Vagina (tissue), 2 donors: ENCODE results near the gene C3orf22. TPM values are rescaled to one million over a fixed set of nuclear protein-coding genes. Genes with fewer than 3 reads are reported as not detected.

Experiments used
- DNase-seq, 2 donors: peaks; one replicate each; pipeline ENCODE4 v3.0.0-alpha.2; 2017; ENCODE audit errors: extremely low spot score in 2 of 2
- H3K27ac ChIP-seq: fragments of 200-600 bp; sonication (generic); one replicate; pipeline ENCODE4 v1.5.1; 2019
- H3K27me3 ChIP-seq: fragments of 200-600 bp; sonication (generic); one replicate; pipeline ENCODE4 v1.5.1; 2019
- H3K36me3 ChIP-seq, 2 donors: fragments of 200-600 bp; sonication (generic); one replicate each; pipeline ENCODE4 v1.5.1; 2017 to 2019
- H3K4me1 ChIP-seq: fragments of 200-600 bp; sonication (generic); one replicate; pipeline ENCODE4 v1.5.1; 2019
- H3K4me3 ChIP-seq, 2 donors: fragments of 200-600 bp; sonication (generic); 1 replicate in 1 of 2; 2 replicates in 1 of 2; pipeline ENCODE4 v1.5.1; 2016 to 2019
- H3K9me3 ChIP-seq: fragments of 200-600 bp; sonication (generic); one replicate; pipeline ENCODE4 v1.5.1; 2019
- CTCF ChIP-seq, 3 experiments: fragments of 450-650 bp in 2 of 3; fragments of 200-600 bp in 1 of 3; sonication (generic) in 1 of 3; IDR thresholded peaks; one replicate each; pipeline ENCODE4 v1.5.1; 2017 to 2019; ENCODE audit warnings: antibody characterized with exemption in 3 of 3, mild to moderate bottlenecking in 2 of 3, moderate library complexity in 2 of 3
- POLR2A ChIP-seq, 2 donors: fragments of 450-650 bp; IDR thresholded peaks; one replicate each; pipeline ENCODE4 v1.6.1; 2017; ENCODE audit warnings: antibody characterized with exemption in 2 of 2, mild to moderate bottlenecking in 2 of 2, moderate library complexity in 2 of 2
- POLR2AphosphoS5 ChIP-seq, 2 donors: sonication (generic); formaldehyde crosslinking; IDR thresholded peaks; one replicate each; pipeline ENCODE4 v1.9.0; 2017; ENCODE audit warnings: antibody characterized with exemption in 2 of 2, mild to moderate bottlenecking in 2 of 2, low read depth in 1 of 2; ENCODE audit not compliant: insufficient read depth in 1 of 2
- intact Hi-C: fragments of 100-400 bp; cut with DNase I; formaldehyde crosslinking; loops from one replicate; pipeline ENCODE4 v1.15.1; 2023
- total RNA-seq: library from RNA; depleted of rRNA; stranded (reverse); fragments of >200 nt; gene quantifications from one replicate; pipeline ENCODE4 v1.2.3, GENCODE V29; 2016

C3orf22 gene
- total RNA-seq, 1 donor from 2014 or later: not detected

- H3K4me1 ChIP-seq: peaks cover 13% of the 10 kb centered on the region
- no peaks in the 10 kb centered on the region for H3K36me3 ChIP-seq
- intact Hi-C loops: no loop called here
- DNase-seq: no peak
- H3K4me3 ChIP-seq: no peak overlapping the region
- no peaks in the 10 kb centered on the region for H3K9me3 ChIP-seq
- no peak overlapping the region for H3K27ac ChIP-seq
- no peaks in the 10 kb centered on the region for H3K27me3 ChIP-seq
- TF ChIP-seq CTCF (IDR thresholded peaks at IDR 0.05) (no peak), POLR2A (IDR thresholded peaks at IDR 0.05) (no peak), POLR2AphosphoS5 (IDR thresholded peaks at IDR 0.05; ENCODE audit: insufficient read depth in 1 of 2, low read depth in 1 of 2) (no peak)
Observed at GRCh38 chr3:126526668-126527005, 32.1 kb downstream of the C3orf22 start.

- H3K4me1 ChIP-seq: peaks cover 13% of the 10 kb centered on the region
- intact Hi-C loops: no loop called here
- H3K27me3 ChIP-seq: no peaks in the 10 kb centered on the region
- H3K27ac ChIP-seq: no peak overlapping the region
- DNase-seq: no peak
- no peaks in the 10 kb centered on the region for H3K9me3 ChIP-seq
- H3K4me3 ChIP-seq: no peak overlapping the region
- no peaks in the 10 kb centered on the region for H3K36me3 ChIP-seq
- TF ChIP-seq POLR2AphosphoS5 (IDR thresholded peaks at IDR 0.05; ENCODE audit: insufficient read depth in 1 of 2, low read depth in 1 of 2) (no peak), CTCF (IDR thresholded peaks at IDR 0.05) (no peak), POLR2A (IDR thresholded peaks at IDR 0.05) (no peak)
Observed at GRCh38 chr3:126525853-126526667, 32.7 kb downstream of the C3orf22 start.

- H3K4me1 ChIP-seq: peaks cover 13% of the 10 kb centered on the region
- intact Hi-C loops: no loop called here
- H3K9me3 ChIP-seq: no peaks in the 10 kb centered on the region
- H3K4me3 ChIP-seq: no peak overlapping the region
- TF ChIP-seq POLR2A (IDR thresholded peaks at IDR 0.05) (no peak), POLR2AphosphoS5 (IDR thresholded peaks at IDR 0.05; ENCODE audit: insufficient read depth in 1 of 2, low read depth in 1 of 2) (no peak), CTCF (IDR thresholded peaks at IDR 0.05) (no peak)
- DNase-seq: no peak
- H3K27me3 ChIP-seq: no peaks in the 10 kb centered on the region
- H3K36me3 ChIP-seq: no peaks in the 10 kb centered on the region
- H3K27ac ChIP-seq: no peak overlapping the region
Observed at GRCh38 chr3:126525091-126525852, 33.5 kb downstream of the C3orf22 start.

GRCh38 chr3:126524429-126524988 lies 34.2 kb downstream of the C3orf22 start:
- no peaks in the 10 kb centered on the region for H3K27me3 ChIP-seq
- H3K27ac ChIP-seq: no peak overlapping the region
- no peaks in the 10 kb centered on the region for H3K9me3 ChIP-seq
- TF ChIP-seq CTCF (IDR thresholded peaks at IDR 0.05) (no peak), POLR2A (IDR thresholded peaks at IDR 0.05) (no peak), POLR2AphosphoS5 (IDR thresholded peaks at IDR 0.05; ENCODE audit: insufficient read depth in 1 of 2, low read depth in 1 of 2) (no peak)
- H3K36me3 ChIP-seq: no peaks in the 10 kb centered on the region
- DNase-seq: no peak
- intact Hi-C loops: no loop called here
- peaks cover 13% of the 10 kb centered on the region for H3K4me1 ChIP-seq
- peak overlapping the region; percentile 10 to 26 for H3K4me3 ChIP-seq
